GM21526 (cell line): ENCODE results near the gene ASIC2.

Experiments used
- ATAC-seq: cut with Tn5 transposase; IDR thresholded peaks from one replicate; pipeline ENCODE4 v1.9.1; 2021; ENCODE audit warnings: moderate library complexity; ENCODE audit not compliant: unreplicated experiment, low FRiP score

ASIC2 gene

GRCh38 chr17:33121272-33121671 is 171.8 kb downstream of the ASIC2 start:
- ATAC-seq: no peak

GRCh38 chr17:33120103-33120502 is 173.0 kb downstream of the ASIC2 start:
- ATAC-seq: no peak

GRCh38 chr17:33118391-33119075 is 174.6 kb downstream of the ASIC2 start:
- no peak for ATAC-seq

GRCh38 chr17:33116021-33116551 is 177.0 kb downstream of the ASIC2 start:
- no peak for ATAC-seq

- no peak for ATAC-seq
Measured at GRCh38 chr17:33115366-33115765, 177.7 kb downstream of the ASIC2 start.

- no peak for ATAC-seq
Measured at GRCh38 chr17:33113991-33114370, 179.1 kb downstream of the ASIC2 start.

- ATAC-seq: no peak
Measured at GRCh38 chr17:33113276-33113990, 179.7 kb downstream of the ASIC2 start.

GRCh38 chr17:33112763-33113162 is 180.3 kb downstream of the ASIC2 start:
- ATAC-seq: no peak

- no peak for ATAC-seq
Measured at GRCh38 chr17:33109336-33110072, 183.6 kb downstream of the ASIC2 start.

- no peak for ATAC-seq
Measured at GRCh38 chr17:33106525-33107165, 186.4 kb downstream of the ASIC2 start.

- no peak for ATAC-seq
Measured at GRCh38 chr17:33105911-33106310, 187.2 kb downstream of the ASIC2 start.

GRCh38 chr17:33099906-33100305 is 193.2 kb downstream of the ASIC2 start:
- ATAC-seq: no peak

GRCh38 chr17:33099252-33099651 is 193.8 kb downstream of the ASIC2 start:
- no peak for ATAC-seq

- ATAC-seq: no peak
Measured at GRCh38 chr17:33097411-33097810, 195.7 kb downstream of the ASIC2 start.

- ATAC-seq: no peak
Measured at GRCh38 chr17:33096161-33096560, 196.9 kb downstream of the ASIC2 start.

- ATAC-seq: no peak
Measured at GRCh38 chr17:33091271-33091670, 201.8 kb downstream of the ASIC2 start.

GRCh38 chr17:33090806-33091205 is 202.3 kb downstream of the ASIC2 start:
- ATAC-seq: no peak

GRCh38 chr17:33086878-33087277 is 206.2 kb downstream of the ASIC2 start:
- ATAC-seq: no peak

GRCh38 chr17:33086041-33086440 is 207.1 kb downstream of the ASIC2 start:
- no peak for ATAC-seq

- no peak for ATAC-seq
Measured at GRCh38 chr17:33085256-33085655, 207.8 kb downstream of the ASIC2 start.

- ATAC-seq: no peak
Measured at GRCh38 chr17:33084755-33085154, 208.3 kb downstream of the ASIC2 start.
